NT2/D1 (cell line): Measurements from ENCODE around the gene ENO3.

Experiments
- SUZ12 ChIP-seq: IDR thresholded peaks from 2 replicates; pipeline ENCODE4 v1.6.1; 2011; ENCODE audit not compliant: insufficient read length, insufficient read depth; ENCODE audit errors: extremely low read depth
- YY1 ChIP-seq: IDR thresholded peaks from 2 replicates; pipeline ENCODE4 v1.6.1; 2011; ENCODE audit not compliant: insufficient read length, insufficient read depth

GRCh38 chr17:4987767-4988567 lies 37.0 kb downstream of the ENO3 start:
- TF ChIP-seq SUZ12 (no peak), YY1 (no peak)
